ENCODE results near the gene NAT8L. TPM values are rescaled to one million over a fixed set of nuclear protein-coding genes. Genes with fewer than 3 reads are reported as not detected.

The NAT8L gene
- total RNA-seq, 1 experiment from 2014 or later = 3.8 TPM

DNA sequence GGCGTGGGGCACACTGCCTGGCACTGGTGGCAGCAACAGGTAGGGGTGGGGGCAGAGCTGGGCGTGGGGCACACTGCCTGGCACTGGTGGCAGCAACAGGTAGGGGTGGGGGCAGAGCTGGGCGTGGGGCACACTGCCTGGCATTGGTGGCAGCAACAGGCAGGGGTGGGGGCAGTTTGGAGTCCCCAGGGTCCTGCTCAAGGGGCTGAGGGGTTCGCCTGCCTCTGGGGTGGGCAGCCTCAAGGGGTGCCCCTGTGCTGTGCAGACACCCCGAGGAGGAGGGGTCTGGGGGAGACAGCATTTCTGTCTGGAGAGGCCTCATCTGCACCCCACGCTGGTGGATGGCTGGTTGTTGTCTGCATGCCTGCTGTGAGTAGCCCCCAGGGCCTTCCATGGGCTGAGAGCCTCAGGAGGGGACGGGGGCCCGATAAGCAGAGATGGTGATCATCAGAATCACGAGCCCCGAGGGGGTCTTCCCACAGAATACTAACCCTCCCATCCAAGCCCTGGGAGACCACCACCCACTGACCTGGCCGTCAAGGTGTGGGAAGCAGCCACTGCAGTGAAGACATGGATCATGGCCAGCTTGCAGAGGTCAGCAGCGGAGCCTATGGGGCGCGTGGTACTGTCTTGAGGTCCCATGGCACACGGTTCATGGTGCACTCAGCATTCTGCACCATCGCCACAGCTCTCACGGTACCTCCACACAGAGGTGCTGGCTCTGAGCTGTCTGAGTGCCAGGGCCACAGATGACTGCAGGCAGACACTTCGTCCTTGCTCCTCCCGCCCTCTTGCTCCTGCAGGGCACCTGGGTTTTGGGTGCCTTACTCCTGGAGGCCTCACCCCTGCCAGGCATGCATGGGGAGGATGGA lies 21.5 kb downstream of the NAT8L start:
- DNase-seq (ENCODE audit: low read depth, low spot score) = no peak
- in situ Hi-C loops (cut with HindIII; ENCODE audit: low pct_unique_long_range_greater_than_20kb, low sequenced_read_pairs) = no loop called here

GRCh38 chr4:2081540-2081939 lies 22.4 kb downstream of the NAT8L start:
- DNase-seq (ENCODE audit: low read depth, low spot score) = no peak
- in situ Hi-C loops (cut with HindIII; ENCODE audit: low pct_unique_long_range_greater_than_20kb, low sequenced_read_pairs) = no loop called here

DNA sequence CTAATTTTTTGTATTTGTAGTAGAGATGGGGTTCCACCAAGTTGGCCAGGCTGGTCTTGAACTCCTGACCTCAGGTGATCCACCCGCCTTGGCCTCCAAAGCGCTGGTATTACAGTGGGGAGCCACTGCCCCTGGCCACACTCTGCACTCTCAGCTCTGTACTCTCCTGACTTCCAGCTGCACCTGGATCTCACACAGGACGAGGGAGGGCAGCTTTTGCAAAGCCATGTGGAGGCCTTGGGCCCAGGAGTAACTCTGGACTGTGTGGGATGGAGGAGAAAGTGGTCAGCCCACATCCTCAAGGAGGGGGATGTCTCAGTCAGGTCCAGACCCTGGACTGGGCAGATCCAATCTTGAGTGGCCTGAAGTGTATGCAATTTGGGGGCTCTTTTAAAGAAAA lies 23.0 kb downstream of the NAT8L start:
- no peak for DNase-seq (ENCODE audit: low read depth, low spot score)
- in situ Hi-C loops (cut with HindIII; ENCODE audit: low pct_unique_long_range_greater_than_20kb, low sequenced_read_pairs) = no loop called here

DNA sequence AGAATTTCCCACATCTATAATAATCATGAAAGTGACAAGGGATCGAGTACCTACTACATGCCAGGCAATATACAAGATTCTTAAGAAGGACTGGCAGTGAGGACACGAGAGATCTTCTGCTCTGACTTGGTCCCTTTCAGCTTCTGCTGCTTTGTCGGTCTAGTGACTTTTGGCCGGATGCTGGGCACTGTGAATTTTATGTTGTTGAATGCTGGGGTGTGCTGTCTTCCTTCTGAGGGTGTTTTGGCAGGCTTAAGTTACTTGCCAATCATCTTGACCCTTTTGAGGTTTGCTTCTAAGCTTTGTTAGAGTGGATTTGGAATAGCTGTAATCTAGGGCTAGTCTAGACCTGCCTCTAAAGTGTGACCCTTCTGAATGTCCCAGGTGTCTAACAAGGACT lies 23.5 kb downstream of the NAT8L start:
- in situ Hi-C loops (cut with HindIII; ENCODE audit: low pct_unique_long_range_greater_than_20kb, low sequenced_read_pairs) = no loop called here
- no peak for DNase-seq (ENCODE audit: low read depth, low spot score)

GRCh38 chr4:2083116-2083825 lies 24.1 kb downstream of the NAT8L start:
- no peak for DNase-seq (ENCODE audit: low read depth, low spot score)
- in situ Hi-C loops (cut with HindIII; ENCODE audit: low pct_unique_long_range_greater_than_20kb, low sequenced_read_pairs) = no loop called here

- in situ Hi-C loops (cut with HindIII; ENCODE audit: low pct_unique_long_range_greater_than_20kb, low sequenced_read_pairs) = no loop called here
- no peak for DNase-seq (ENCODE audit: low read depth, low spot score)
These were observed 24.7 kb downstream of the NAT8L start for GRCh38 chr4:2083826-2084160.

- in situ Hi-C loops (cut with HindIII; ENCODE audit: low pct_unique_long_range_greater_than_20kb, low sequenced_read_pairs) = no loop called here
- no peak for DNase-seq (ENCODE audit: low read depth, low spot score)
These were observed 25.2 kb downstream of the NAT8L start for GRCh38 chr4:2084316-2084715.

DNA sequence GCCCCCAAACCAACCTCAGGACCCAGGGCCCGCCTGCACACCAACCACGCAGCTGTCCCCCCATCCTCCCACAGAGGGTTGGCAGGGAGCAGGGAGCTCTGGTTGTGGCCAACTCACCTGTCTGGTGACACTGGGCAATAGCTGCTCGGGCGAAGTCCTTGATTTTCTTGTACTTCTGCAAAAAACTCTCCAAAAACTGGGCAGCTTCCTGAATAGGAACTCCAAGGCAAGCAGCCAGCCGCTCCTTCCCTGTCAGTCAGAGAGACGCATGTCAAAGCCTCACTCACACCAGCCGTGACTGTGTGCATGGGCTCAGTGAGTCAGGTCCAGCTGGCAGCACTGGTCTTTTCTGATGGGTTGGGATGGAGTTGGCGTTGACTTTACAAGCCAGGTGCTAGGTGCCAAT lies 26.4 kb downstream of the NAT8L start:
- in situ Hi-C loops (cut with HindIII; ENCODE audit: low pct_unique_long_range_greater_than_20kb, low sequenced_read_pairs) = no loop called here
- DNase-seq (ENCODE audit: low read depth, low spot score) = no peak

- peak; percentile 12 for DNase-seq (ENCODE audit: low read depth, low spot score)
- in situ Hi-C loops (cut with HindIII; ENCODE audit: low pct_unique_long_range_greater_than_20kb, low sequenced_read_pairs) = no loop called here
These were observed 28.0 kb downstream of the NAT8L start for GRCh38 chr4:2087170-2087569.

DNA sequence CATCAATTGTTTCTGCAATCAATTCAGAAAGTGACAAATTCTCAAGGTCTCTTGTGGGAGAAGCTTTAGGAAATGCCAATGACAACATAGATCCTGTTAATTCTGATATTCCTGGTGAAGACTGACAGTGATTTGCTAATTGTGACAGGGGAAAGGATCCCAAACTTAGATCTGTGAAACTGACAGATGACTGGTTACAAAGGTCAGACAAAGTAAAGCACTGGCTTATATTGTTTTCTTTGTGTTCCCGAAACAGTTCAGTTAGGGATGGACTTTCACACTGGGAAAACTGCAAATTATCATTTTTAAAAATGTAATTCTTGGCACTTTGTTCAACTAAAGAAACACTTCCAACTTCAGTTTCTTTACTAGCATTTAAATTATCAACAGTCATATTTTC lies 30.1 kb downstream of the NAT8L start:
- in situ Hi-C loops (cut with HindIII; ENCODE audit: low pct_unique_long_range_greater_than_20kb, low sequenced_read_pairs) = no loop called here
- no peak for DNase-seq (ENCODE audit: low read depth, low spot score)

DNA sequence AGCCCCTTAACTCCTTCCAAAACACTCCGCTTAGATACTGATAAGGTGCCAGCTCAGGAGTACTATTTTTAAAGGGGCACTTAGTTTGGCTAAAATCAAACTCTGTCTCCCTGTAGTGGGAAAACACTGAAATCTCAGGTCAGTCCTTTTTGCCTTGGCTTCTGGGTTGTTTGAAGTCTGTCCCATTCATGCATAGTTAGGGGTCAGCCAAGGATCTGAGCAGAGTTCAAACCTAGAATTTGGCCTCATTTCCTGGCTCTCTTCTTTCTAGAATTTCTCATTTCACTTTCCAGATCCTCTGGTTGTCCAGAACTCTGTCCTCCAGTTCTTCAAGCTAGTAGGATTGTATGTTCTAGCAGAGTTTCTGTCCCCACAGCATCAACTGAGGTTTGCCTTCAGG lies 31.5 kb downstream of the NAT8L start:
- DNase-seq (ENCODE audit: low read depth, low spot score) = no peak
- in situ Hi-C loops (cut with HindIII; ENCODE audit: low pct_unique_long_range_greater_than_20kb, low sequenced_read_pairs) = no loop called here

DNA sequence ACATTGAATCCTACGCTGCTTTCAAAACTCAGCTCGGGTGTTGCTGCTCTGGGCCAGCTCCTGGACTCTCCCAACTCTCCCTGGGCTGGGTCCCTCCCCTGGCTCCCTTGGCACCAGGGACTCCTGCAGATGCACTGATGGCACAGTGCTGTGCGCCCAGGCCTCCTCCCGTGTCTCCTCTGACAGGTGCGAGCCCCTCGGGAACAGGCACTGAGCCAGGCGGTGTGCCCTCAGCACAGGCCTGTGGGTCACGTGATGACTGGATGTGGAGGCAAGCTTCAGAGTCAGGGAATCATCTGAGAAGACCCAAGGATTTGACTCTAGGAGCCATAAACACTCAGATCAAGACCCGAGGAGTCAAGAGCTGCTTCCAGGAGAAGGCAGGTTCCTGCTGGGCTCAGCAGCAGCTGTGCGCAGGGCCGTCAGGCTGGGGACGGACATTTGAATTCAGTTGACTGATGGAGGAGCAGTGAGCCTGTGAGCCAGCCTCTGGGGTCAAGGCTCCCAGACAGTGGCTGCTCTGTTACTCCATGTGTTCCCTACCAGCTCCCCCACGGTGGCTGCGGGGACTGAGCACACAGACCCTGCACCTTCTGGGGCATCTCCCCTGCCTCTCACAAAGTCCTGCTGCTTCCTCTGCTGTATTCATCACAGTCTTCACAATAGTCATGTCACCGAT lies 33.0 kb downstream of the NAT8L start:
- in situ Hi-C loops (cut with HindIII; ENCODE audit: low pct_unique_long_range_greater_than_20kb, low sequenced_read_pairs) = no loop called here

DNA sequence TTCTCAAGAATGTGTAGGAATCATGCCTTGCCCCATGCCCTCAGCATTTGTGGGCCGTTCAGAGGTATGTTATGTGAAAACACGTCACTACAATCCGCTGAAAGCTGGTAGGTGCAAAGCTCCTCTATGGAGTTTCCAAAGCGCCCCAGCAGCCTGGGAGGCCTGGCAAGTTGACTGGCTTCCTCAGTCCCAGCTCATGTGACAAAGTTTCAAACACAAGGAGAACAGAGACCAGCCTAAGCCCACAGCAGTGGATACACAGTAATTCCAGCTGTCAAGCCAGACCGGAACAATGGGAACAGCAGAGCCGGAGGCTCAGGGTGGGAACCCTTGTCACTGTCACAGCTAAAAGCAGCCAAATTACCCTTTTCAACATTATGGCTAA lies 33.5 kb downstream of the NAT8L start:
- in situ Hi-C loops (cut with HindIII; ENCODE audit: low pct_unique_long_range_greater_than_20kb, low sequenced_read_pairs) = no loop called here
- DNase-seq (ENCODE audit: low read depth, low spot score) = no peak

More for the DNA sequence above, 33.0 kb downstream of the NAT8L start:
- no peak for DNase-seq (ENCODE audit: low read depth, low spot score)

- DNase-seq (ENCODE audit: low read depth, low spot score) = no peak
- in situ Hi-C loops (cut with HindIII; ENCODE audit: low pct_unique_long_range_greater_than_20kb, low sequenced_read_pairs) = no loop called here
These were observed 34.1 kb downstream of the NAT8L start for GRCh38 chr4:2093265-2093664.

GRCh38 chr4:2094545-2094944 lies 35.4 kb downstream of the NAT8L start:
- in situ Hi-C loops (cut with HindIII; ENCODE audit: low pct_unique_long_range_greater_than_20kb, low sequenced_read_pairs) = no loop called here
- no peak for DNase-seq (ENCODE audit: low read depth, low spot score)

- in situ Hi-C loops (cut with HindIII; ENCODE audit: low pct_unique_long_range_greater_than_20kb, low sequenced_read_pairs) = no loop called here
- no peak for DNase-seq (ENCODE audit: low read depth, low spot score)
These were observed 36.3 kb downstream of the NAT8L start for GRCh38 chr4:2095236-2096072.

DNA sequence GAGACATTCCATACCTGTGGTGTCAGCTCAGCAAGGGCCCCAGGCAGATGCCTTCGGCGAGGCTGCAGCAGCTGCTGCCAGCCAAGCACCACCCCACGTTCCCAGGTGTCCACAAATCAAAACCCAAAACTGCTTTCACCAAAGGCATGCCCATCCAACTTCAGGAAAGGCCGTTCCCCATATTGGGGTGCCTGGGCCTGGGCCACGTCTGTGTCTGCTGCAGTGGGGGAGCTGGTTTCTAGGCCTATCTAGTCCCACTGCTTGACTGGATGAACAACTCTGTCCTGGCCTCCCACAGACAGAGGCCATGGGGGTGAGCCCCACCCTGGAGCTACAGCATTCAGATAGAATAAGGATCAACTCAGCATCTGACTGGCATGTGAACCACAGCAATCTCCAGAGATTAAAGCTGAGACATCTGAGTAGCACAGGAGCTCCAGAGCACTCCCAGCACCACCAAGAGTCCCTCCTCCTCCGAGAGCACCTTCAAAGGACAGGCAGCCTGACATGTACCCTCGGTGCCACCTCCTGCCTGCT lies 37.0 kb downstream of the NAT8L start:
- in situ Hi-C loops (cut with HindIII; ENCODE audit: low pct_unique_long_range_greater_than_20kb, low sequenced_read_pairs) = no loop called here
- no peak for DNase-seq (ENCODE audit: low read depth, low spot score)

Data from SK-MEL-5 (cell line).